Endothelial cell of umbilical vein (primary cell): ENCODE results near the gene PARD3B. TPM values are rescaled to one million over a fixed set of nuclear protein-coding genes. Genes with fewer than 3 reads are reported as not detected.

Experiments
- BruUV-seq: library from RNA; stranded (reverse); fragments of 400-500 nt; replicated peaks from 2 replicates; lab custom pipeline; 2021; lab: Mats Ljungman, UMichigan
- CTCF ChIA-PET: fragments of 300-600, 350-600 bp; sonication (Branson Sonifier 250); formaldehyde crosslinking; loops from one replicate; lab custom pipeline; 2021; ENCODE audit warnings: antibody characterized with exemption, inconsistent platforms; lab: Charles Lee
- POLR2A ChIA-PET: fragments of 300-600, 350-600 bp; sonication (Branson Sonifier 250); formaldehyde crosslinking; loops from one replicate; lab custom pipeline; 2021; ENCODE audit warnings: antibody characterized with exemption, inconsistent platforms; lab: Charles Lee
- DNase-seq: peaks from one replicate; pipeline ENCODE4 v3.0.0-alpha.2; 2011; ENCODE audit warnings: low read depth, low spot score
- FAIRE-seq: peaks from 2 replicates; lab custom pipeline; 2011; peaks lifted over from hg19 to GRCh38; lab: Jason Lieb, UNC
- H2AFZ ChIP-seq: 2 replicates; pipeline ENCODE4 v1.6.0; 2012; ENCODE audit warnings: low read depth, low read length, control low read depth, inconsistent platforms
- H3K27ac ChIP-seq: 2 replicates; pipeline ENCODE4 v1.5.1; 2011; ENCODE audit warnings: low read depth, mild to moderate bottlenecking, control low read depth, low read length, moderate library complexity; ENCODE audit not compliant: insufficient read depth
- H3K27me3 ChIP-seq, 2 experiments: 2 replicates each; pipeline versions ENCODE4 v1.6.0 to v1.6.1; 2011; ENCODE audit warnings: low read length in 2 of 2, mixed read lengths in 1 of 2; ENCODE audit not compliant: control insufficient read depth in 2 of 2, insufficient read depth in 2 of 2
- H3K36me3 ChIP-seq, 2 experiments: 2 replicates in 1 of 2; 3 replicates in 1 of 2; pipeline ENCODE4 v1.5.1; 2011; ENCODE audit warnings: low read length in 2 of 2, mild to moderate bottlenecking in 1 of 2, moderate library complexity in 1 of 2; ENCODE audit not compliant: control insufficient read depth in 2 of 2, insufficient read depth in 2 of 2; ENCODE audit errors: extremely low read depth in 1 of 2
- H3K4me1 ChIP-seq: 3 replicates; pipeline ENCODE4 v1.5.1; 2011; ENCODE audit warnings: mild to moderate bottlenecking, low read length; ENCODE audit not compliant: control insufficient read depth, insufficient read depth; ENCODE audit errors: extremely low read depth
- H3K4me2 ChIP-seq: 2 replicates; pipeline ENCODE4 v1.6.1; 2011; ENCODE audit warnings: low read length, control low read depth, mixed read lengths; ENCODE audit not compliant: insufficient read depth
- H3K4me3 ChIP-seq, 3 experiments: fragments of 200-600 bp in 1 of 3; sonication (generic), shearing (Covaris generic) in 1 of 3; replicated peaks in 1 of 3; 2 replicates each; pipeline ENCODE4 v1.5.1; 2011 to 2016; ENCODE audit warnings: control low read depth in 3 of 3, low read length in 3 of 3, mild to moderate bottlenecking in 2 of 3, inconsistent platforms in 1 of 3, low read depth in 1 of 3, moderate library complexity in 1 of 3; ENCODE audit not compliant: insufficient read depth in 1 of 3
- H3K79me2 ChIP-seq: 2 replicates; pipeline ENCODE4 v1.6.0; 2012; ENCODE audit warnings: low read length, inconsistent platforms; ENCODE audit not compliant: control insufficient read depth, insufficient read depth
- H3K9ac ChIP-seq: replicated peaks from 2 replicates; pipeline ENCODE3; 2011; ENCODE audit warnings: low read length, control low read depth; ENCODE audit not compliant: insufficient read depth; ENCODE audit errors: extremely low read depth
- H3K9me1 ChIP-seq: replicated peaks from 3 replicates; pipeline ENCODE4 v1.6.0; 2011; ENCODE audit warnings: mild to moderate bottlenecking, low read length; ENCODE audit not compliant: control insufficient read depth, insufficient read depth; ENCODE audit errors: extremely low read depth
- H3K9me3 ChIP-seq: replicated peaks from 2 replicates; pipeline ENCODE4 v1.5.1; 2012; ENCODE audit warnings: low read length, inconsistent platforms; ENCODE audit not compliant: control insufficient read depth, insufficient read depth
- H4K20me1 ChIP-seq: replicated peaks from 2 replicates; pipeline ENCODE3; 2011; ENCODE audit warnings: mild to moderate bottlenecking, low read length; ENCODE audit not compliant: control insufficient read depth, insufficient read depth; ENCODE audit errors: extremely low read depth
- CTCF ChIP-seq, 2 donors: IDR thresholded peaks; 1 replicate in 1 of 2; 2 replicates in 1 of 2; pipeline ENCODE4 v1.5.1; 2011; ENCODE audit warnings: low read length in 2 of 2, mild to moderate bottlenecking in 2 of 2, moderate library complexity in 2 of 2, control low read depth in 1 of 2, inconsistent platforms in 1 of 2, low read depth in 1 of 2; ENCODE audit not compliant: insufficient read depth in 1 of 2; ENCODE audit errors: extremely low read depth in 1 of 2
- EZH2 ChIP-seq: IDR thresholded peaks from 2 replicates; pipeline ENCODE4 v1.6.1; 2012; ENCODE audit warnings: borderline replicate concordance, low read depth, mild to moderate bottlenecking, moderate library complexity, low read length, inconsistent platforms; ENCODE audit not compliant: severe bottlenecking
- FOS ChIP-seq: IDR thresholded peaks from 2 replicates; pipeline ENCODE4 v1.6.1; 2011; ENCODE audit warnings: mild to moderate bottlenecking, low read length, moderate library complexity, borderline replicate concordance; ENCODE audit not compliant: insufficient read depth
- GATA2 ChIP-seq: IDR thresholded peaks from 2 replicates; pipeline ENCODE4 v1.7.0; 2011; ENCODE audit warnings: low read depth, mild to moderate bottlenecking, moderate library complexity, mixed read lengths, low read length; ENCODE audit not compliant: insufficient read length, insufficient read depth
- JUN ChIP-seq: IDR thresholded peaks from 2 replicates; pipeline ENCODE4 v1.6.1; 2011; ENCODE audit warnings: borderline replicate concordance, low read depth; ENCODE audit not compliant: insufficient read length, insufficient read depth
- MAX ChIP-seq: IDR thresholded peaks from 2 replicates; pipeline ENCODE4 v1.6.1; 2011; ENCODE audit not compliant: insufficient read depth, insufficient read length
- MYC ChIP-seq: IDR thresholded peaks from one replicate; pipeline ENCODE4 v1.6.1; 2011; ENCODE audit warnings: mild to moderate bottlenecking, low read depth, low read length
- POLR2A ChIP-seq: IDR thresholded peaks from 2 replicates; pipeline ENCODE4 v1.6.1; 2012; ENCODE audit warnings: low read depth, mild to moderate bottlenecking, control low read depth, low read length
- POLR2AphosphoS5 ChIP-seq: IDR thresholded peaks from 2 replicates; pipeline ENCODE4 v1.6.1; 2012; ENCODE audit warnings: low read depth, mild to moderate bottlenecking, control low read depth, low read length, moderate library complexity; ENCODE audit not compliant: insufficient read depth
- dilution Hi-C: fragments of 300-500 bp; cut with MboI; formaldehyde crosslinking; loops from one replicate; pipeline ENCODE4 v1.15.0; 2019; ENCODE audit warnings: low sequenced_read_pairs; ENCODE audit not compliant: extremely low pct_ligation_motif_present
- intact Hi-C: fragments of 100-400 bp; cut with micrococcal nuclease; formaldehyde crosslinking; loops from one replicate; pipeline ENCODE4 v1.10.0; 2022
- polyA plus RNA-seq, 4 experiments: library from polyadenylated mRNA; depleted of rRNA in 3 of 4; stranded (reverse) in 3 of 4; unstranded in 1 of 4; fragments of >200 nt; gene quantifications; 2 replicates each; pipeline versions ENCODE4 v1.2.1 to v1.2.3, GENCODE V29; 2011 to 2012; ENCODE audit warnings: missing spikeins in 1 of 4
- total RNA-seq: library from RNA; stranded (reverse); gene quantifications from 2 replicates; pipeline ENCODE4 v1.2.3, GENCODE V29; 2021

The PARD3B gene
- total and polyA plus RNA-seq, 2 donors (not counting 3 experiments of a cell fraction or from before 2014, with no cell fraction given): 2.2 to 30.9 TPM

DNA sequence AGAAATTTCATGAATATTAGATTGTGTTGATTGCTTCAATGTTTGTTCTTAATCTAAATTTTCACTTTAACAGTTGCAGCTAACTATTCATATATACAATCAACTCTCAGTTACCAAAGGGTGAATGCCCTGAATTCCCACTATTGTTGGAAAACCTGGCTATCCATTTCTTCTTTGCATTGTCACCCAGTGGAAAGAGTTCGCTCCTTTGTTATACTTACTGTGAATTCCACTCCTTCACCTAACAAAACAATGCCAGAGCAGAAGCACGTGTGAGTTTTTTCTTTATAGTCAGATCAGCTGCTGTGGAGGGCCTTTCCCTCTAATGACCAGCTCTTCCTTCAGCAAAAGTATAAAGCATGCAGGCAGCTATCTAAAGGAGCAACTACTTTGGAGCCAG is 727.9 kb downstream of the PARD3B start:
- no peak overlapping the region for H3K9ac ChIP-seq
- POLR2A ChIA-PET: no interaction called here
- DNase-seq: peak; percentile 44
- no peak overlapping the region for H3K4me2 ChIP-seq
- H3K36me3 ChIP-seq: no peaks in the 10 kb centered on the region
- H3K9me3 ChIP-seq: no peaks in the 10 kb centered on the region
- intact Hi-C loops (no loop called here), dilution Hi-C loops (no loop called here)
- no peaks in the 10 kb centered on the region for H4K20me1 ChIP-seq
- FAIRE-seq: no peak
- no TSS peak for BruUV-seq
- H3K27me3 ChIP-seq: no peaks in the 10 kb centered on the region
- peaks cover 7% of the 10 kb centered on the region for H3K4me1 ChIP-seq
- H2AFZ ChIP-seq: no peak overlapping the region
- H3K9me1 ChIP-seq: no peaks in the 10 kb centered on the region
- CTCF ChIA-PET: interaction anchor here (1.8 kb wide), 1 partner anchor 403 kb away, joined by 6 read pairs; no protein-coding TSS in a partner anchor
- no peaks in the 10 kb centered on the region for H3K79me2 ChIP-seq
- no peak overlapping the region for H3K4me3 ChIP-seq
- H3K27ac ChIP-seq: no peak overlapping the region
- TF ChIP-seq FOS: no peak
- TF ChIP-seq POLR2AphosphoS5: no peak
- TF ChIP-seq EZH2: no peak
- TF ChIP-seq MAX: no peak
- TF ChIP-seq JUN: no peak
- TF ChIP-seq MYC: no peak
- TF ChIP-seq CTCF (IDR thresholded peaks at IDR 0.05; ENCODE audit: extremely low read depth in 1 of 2, insufficient read depth in 1 of 2, low read depth in 1 of 2, low read length in 2 of 2): no peak
- TF ChIP-seq POLR2A: no peak
- no peak for TF ChIP-seq GATA2
